Ovary (tissue), 3 donors: ENCODE measurements around the gene DACT1.

Experiments
- EP300 ChIP-seq: sonication (generic); formaldehyde crosslinking; IDR thresholded peaks from one replicate; pipeline ENCODE4 v1.6.1; 2017; ENCODE audit warnings: antibody characterized with exemption
- POLR2A ChIP-seq: fragments of 450-650 bp; IDR thresholded peaks from one replicate; pipeline ENCODE4 v1.6.1; 2017; ENCODE audit warnings: antibody characterized with exemption, mild to moderate bottlenecking, moderate library complexity
- TF ChIP-seq, protein P1 (sequence below), 3 donors: fragments of 450-650 bp in 2 of 3; fragments of 200-600 bp in 1 of 3; IDR thresholded peaks; one replicate each; pipeline versions ENCODE4 v1.5.1 to v1.8.0; 2016 to 2022; ENCODE audit warnings: antibody characterized with exemption in 3 of 3, mild to moderate bottlenecking in 1 of 3
- donor health status: DM: no; HTN: no; CAD: no.

DNA sequence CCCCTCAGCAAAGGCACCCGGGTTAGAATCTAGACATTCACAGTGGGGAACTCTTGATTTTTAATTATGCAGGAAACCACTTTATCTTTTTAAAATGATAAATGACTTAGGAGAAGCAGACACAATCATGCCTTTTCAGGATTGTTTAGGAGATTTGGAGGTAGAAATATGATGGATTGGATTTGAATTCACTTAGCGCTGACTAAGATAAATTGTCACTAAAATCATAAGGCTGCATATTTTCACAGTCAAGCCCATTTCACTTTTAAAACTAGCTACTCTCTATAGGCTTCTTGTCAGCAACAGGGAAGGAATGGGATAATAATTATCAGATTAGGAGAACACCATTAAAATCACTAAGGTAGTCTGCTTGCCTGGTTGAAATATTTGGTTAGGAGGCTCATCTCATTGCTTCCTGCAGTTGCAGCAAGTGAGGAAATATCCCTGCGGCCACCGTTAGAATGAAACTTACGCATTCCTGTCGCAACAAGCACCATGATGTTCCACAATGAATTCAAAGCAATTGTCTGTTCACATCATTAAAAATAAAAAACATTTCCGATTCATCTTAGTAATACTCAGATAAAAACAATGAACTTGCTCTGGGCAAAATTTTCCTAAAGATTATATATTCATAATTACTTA lies 31.9 kb downstream of the DACT1 start:
- TF ChIP-seq, protein P1, sequence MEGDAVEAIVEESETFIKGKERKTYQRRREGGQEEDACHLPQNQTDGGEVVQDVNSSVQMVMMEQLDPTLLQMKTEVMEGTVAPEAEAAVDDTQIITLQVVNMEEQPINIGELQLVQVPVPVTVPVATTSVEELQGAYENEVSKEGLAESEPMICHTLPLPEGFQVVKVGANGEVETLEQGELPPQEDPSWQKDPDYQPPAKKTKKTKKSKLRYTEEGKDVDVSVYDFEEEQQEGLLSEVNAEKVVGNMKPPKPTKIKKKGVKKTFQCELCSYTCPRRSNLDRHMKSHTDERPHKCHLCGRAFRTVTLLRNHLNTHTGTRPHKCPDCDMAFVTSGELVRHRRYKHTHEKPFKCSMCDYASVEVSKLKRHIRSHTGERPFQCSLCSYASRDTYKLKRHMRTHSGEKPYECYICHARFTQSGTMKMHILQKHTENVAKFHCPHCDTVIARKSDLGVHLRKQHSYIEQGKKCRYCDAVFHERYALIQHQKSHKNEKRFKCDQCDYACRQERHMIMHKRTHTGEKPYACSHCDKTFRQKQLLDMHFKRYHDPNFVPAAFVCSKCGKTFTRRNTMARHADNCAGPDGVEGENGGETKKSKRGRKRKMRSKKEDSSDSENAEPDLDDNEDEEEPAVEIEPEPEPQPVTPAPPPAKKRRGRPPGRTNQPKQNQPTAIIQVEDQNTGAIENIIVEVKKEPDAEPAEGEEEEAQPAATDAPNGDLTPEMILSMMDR (IDR thresholded peaks at IDR 0.05), result no peak
- TF ChIP-seq POLR2A (no peak), EP300 (no peak)
